WTC11 (cell line): ENCODE results near the gene PARD6A.

Experiments used
- ATF3 ChIP-seq: sonication (generic); formaldehyde crosslinking; conservative IDR thresholded peaks from 2 replicates; pipeline ENCODE4 v1.8.1; 2022; ENCODE audit warnings: mild to moderate bottlenecking, missing genetic modification reagents
- CTCF ChIP-seq: fragments of 200-600 bp; IDR thresholded peaks from 2 replicates; pipeline ENCODE4 v1.8.0; 2022; ENCODE audit warnings: antibody characterized with exemption
- HMGXB4 ChIP-seq: sonication (generic); formaldehyde crosslinking; IDR thresholded peaks from 2 replicates; pipeline ENCODE4 v1.8.1; 2023; ENCODE audit warnings: mild to moderate bottlenecking, moderate library complexity, missing genetic modification reagents
- IRF1 ChIP-seq: sonication (generic); formaldehyde crosslinking; IDR thresholded peaks from 2 replicates; pipeline ENCODE4 v1.8.0; 2023; ENCODE audit warnings: missing genetic modification reagents
- IRF2 ChIP-seq: sonication (generic); formaldehyde crosslinking; IDR thresholded peaks from 2 replicates; pipeline ENCODE4 v1.8.0; 2022; ENCODE audit warnings: low read depth, missing genetic modification reagents, borderline replicate concordance
- JUN ChIP-seq: sonication (generic); formaldehyde crosslinking; IDR thresholded peaks from 2 replicates; pipeline ENCODE4 v1.8.0; 2023; ENCODE audit warnings: mild to moderate bottlenecking, missing genetic modification reagents
- MAX ChIP-seq: sonication (generic); formaldehyde crosslinking; IDR thresholded peaks from 2 replicates; pipeline ENCODE4 v1.8.0; 2022; ENCODE audit warnings: mild to moderate bottlenecking, missing genetic modification reagents
- NR1H2 ChIP-seq: sonication (generic); formaldehyde crosslinking; IDR thresholded peaks from 2 replicates; pipeline ENCODE4 v1.9.0; 2021; ENCODE audit warnings: mild to moderate bottlenecking, moderate library complexity, missing genetic modification reagents
- PRRX2 ChIP-seq: fragments of 250-450 bp; sonication (Bioruptor Pico); IDR thresholded peaks from 2 replicates; pipeline ENCODE4 v1.8.0; 2021; ENCODE audit warnings: mild to moderate bottlenecking
- RELA ChIP-seq: sonication (generic); formaldehyde crosslinking; IDR thresholded peaks from 2 replicates; pipeline ENCODE4 v1.8.1; 2022; ENCODE audit warnings: missing genetic modification reagents, mild to moderate bottlenecking, borderline replicate concordance
- SP1 ChIP-seq: sonication (generic); formaldehyde crosslinking; conservative IDR thresholded peaks from 2 replicates; pipeline ENCODE4 v1.8.1; 2022; ENCODE audit warnings: missing genetic modification reagents
- STAT6 ChIP-seq: sonication (generic); formaldehyde crosslinking; conservative IDR thresholded peaks from 2 replicates; pipeline ENCODE4 v1.8.1; 2023; ENCODE audit warnings: mild to moderate bottlenecking, low read depth, missing genetic modification reagents, moderate library complexity
- ZNF121 ChIP-seq: sonication (generic); formaldehyde crosslinking; IDR thresholded peaks from 2 replicates; pipeline ENCODE4 v1.8.0; 2023; ENCODE audit warnings: missing genetic modification reagents

- TF ChIP-seq CTCF (no peak), IRF1 (no peak), ZNF121 (CRISPR knock-in tag) (no peak), ATF3 (CRISPR knock-in tag) (no peak), HMGXB4 (CRISPR knock-in tag) (no peak), MAX (CRISPR knock-in tag) (no peak), SP1 (CRISPR knock-in tag) (no peak), JUN (no peak), NR1H2 (CRISPR knock-in tag) (no peak), IRF2 (CRISPR knock-in tag) (no peak), STAT6 (no peak), RELA (CRISPR knock-in tag) (no peak), PRRX2 (CRISPR knock-in tag) (no peak)
These were observed 14.8 kb downstream of the PARD6A start for GRCh38 chr16:67675579-67675935.
